ENCODE data around the gene MEDAG.

MEDAG gene

DNA sequence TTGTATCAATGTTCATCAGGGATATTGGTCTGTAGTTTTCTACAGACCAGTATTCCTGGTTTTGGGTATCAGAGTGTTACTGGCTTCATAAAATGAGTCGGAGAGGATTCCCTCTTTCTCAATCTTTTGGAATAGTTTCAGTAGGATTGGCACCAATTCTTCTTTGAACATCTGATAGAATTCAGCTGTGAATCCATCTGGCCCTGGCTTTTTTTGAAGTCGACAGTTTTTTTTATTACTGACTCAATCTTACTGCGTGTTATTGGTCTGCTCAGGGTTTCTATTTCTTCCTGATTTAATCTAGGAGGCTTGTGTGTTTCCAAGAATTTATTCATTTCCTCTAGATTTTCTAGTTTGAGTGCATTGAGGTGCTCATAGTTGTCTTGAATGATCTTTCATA is 37.8 kb downstream of the MEDAG start:
- Histone ChIP-seq H3K27me3 (replicated peaks) (no peaks in the 10 kb centered on the region), H3K27ac (no peak overlapping the region), H3K36me3 (replicated peaks) (no peaks in the 10 kb centered on the region), H3K4me3 (ENCODE audit: low read depth, low read length) (no peak overlapping the region)
- TF ChIP-seq, protein P1, sequence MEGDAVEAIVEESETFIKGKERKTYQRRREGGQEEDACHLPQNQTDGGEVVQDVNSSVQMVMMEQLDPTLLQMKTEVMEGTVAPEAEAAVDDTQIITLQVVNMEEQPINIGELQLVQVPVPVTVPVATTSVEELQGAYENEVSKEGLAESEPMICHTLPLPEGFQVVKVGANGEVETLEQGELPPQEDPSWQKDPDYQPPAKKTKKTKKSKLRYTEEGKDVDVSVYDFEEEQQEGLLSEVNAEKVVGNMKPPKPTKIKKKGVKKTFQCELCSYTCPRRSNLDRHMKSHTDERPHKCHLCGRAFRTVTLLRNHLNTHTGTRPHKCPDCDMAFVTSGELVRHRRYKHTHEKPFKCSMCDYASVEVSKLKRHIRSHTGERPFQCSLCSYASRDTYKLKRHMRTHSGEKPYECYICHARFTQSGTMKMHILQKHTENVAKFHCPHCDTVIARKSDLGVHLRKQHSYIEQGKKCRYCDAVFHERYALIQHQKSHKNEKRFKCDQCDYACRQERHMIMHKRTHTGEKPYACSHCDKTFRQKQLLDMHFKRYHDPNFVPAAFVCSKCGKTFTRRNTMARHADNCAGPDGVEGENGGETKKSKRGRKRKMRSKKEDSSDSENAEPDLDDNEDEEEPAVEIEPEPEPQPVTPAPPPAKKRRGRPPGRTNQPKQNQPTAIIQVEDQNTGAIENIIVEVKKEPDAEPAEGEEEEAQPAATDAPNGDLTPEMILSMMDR (IDR thresholded peaks at IDR 0.05; ENCODE audit: low read depth, low read length, missing control alignments): no peak
- no peak for DNase-seq
- in situ Hi-C loops (cut with HindIII; ENCODE audit: low pct_ligation_motif_present, low sequenced_read_pairs): no loop called here

DNA sequence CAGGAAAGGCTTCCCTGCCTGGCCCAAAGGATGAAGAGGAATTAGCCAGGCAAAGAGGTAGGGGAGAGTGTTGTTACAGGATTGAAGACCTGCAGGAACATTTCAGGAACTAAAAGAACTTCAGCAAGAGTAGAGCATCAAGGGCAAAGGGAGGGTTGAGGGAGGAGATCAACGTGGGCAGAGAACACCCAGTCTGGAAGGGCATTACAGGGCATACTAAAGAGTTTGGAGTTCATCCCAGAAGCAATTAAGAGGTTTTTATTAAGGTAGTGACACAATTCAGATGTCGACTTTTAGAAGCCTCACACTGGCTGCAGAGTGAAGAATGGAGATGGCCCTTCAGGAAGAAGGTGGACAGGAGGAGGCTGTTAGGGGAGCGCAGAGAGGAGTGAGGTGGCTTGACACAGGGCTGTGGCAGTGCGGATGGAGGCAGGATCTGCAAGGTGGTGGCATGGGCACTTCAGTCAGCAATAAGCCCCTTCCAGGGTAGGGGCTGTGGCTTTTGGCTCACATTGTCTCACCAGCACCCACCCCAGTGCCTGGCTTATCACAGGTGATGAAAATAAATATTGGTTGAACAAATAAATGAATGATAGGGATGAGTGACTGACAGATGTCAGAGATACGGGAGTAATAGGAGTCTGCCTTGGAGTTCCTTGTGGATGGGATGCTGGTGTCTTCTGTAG is 51.3 kb downstream of the MEDAG start:
- Histone ChIP-seq H3K36me3 (replicated peaks) (no peaks in the 10 kb centered on the region), H3K27ac (no peak overlapping the region), H3K4me3 (ENCODE audit: low read depth, low read length) (no peak overlapping the region), H3K27me3 (replicated peaks) (no peaks in the 10 kb centered on the region)
- no peak for DNase-seq
- in situ Hi-C loops (cut with HindIII; ENCODE audit: low pct_ligation_motif_present, low sequenced_read_pairs): no loop called here
- TF ChIP-seq, protein P1 (IDR thresholded peaks at IDR 0.05; ENCODE audit: low read depth, low read length, missing control alignments): no peak

DNA sequence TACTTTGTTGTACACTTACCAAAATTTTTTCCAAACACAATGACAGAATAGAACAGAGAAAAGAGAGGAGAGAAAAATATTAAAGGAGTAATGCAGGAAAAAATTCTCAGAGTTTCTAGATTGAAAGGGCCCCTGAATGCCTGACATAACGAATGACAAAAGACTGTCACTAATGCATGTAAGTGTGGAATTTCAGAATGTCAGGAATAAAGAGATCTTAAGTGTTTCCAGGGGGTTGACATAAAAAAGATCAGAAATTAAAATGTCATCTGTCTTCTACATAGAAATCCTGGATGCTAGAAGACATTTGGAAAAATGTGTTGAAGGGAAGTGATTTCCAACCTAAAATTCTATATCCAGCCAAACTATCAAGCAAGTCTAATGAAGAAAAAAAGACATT is 53.6 kb downstream of the MEDAG start:
- TF ChIP-seq, protein P1 (IDR thresholded peaks at IDR 0.05; ENCODE audit: low read depth, low read length, missing control alignments): no peak
- no peaks in the 10 kb centered on the region for H3K27me3 ChIP-seq (replicated peaks)
- no peak for DNase-seq
- no peak overlapping the region for H3K27ac ChIP-seq
- no peak overlapping the region for H3K4me3 ChIP-seq (ENCODE audit: low read depth, low read length)
- in situ Hi-C loops (cut with HindIII; ENCODE audit: low pct_ligation_motif_present, low sequenced_read_pairs): no loop called here
- no peaks in the 10 kb centered on the region for H3K36me3 ChIP-seq (replicated peaks)

DNA sequence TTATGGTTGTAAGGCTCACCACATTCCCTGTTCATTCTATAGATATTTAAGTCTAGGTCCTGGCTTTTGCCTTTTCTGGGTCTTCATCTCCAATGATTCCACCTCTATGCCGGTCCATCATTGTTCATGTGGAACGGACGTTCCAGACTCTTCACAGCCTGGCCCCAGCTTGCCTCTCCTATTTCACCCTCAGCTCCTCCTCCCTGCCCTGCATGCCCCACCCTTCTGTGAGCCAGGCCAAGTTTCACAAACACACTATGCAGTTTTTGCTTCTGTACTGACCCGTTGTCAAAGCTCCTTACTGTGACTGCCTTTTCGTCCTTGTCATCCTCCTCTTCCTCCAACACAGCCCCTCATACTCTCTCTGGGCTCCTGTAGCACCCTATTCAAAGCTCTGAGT is 57.7 kb downstream of the MEDAG start:
- TF ChIP-seq, protein P1 (IDR thresholded peaks at IDR 0.05; ENCODE audit: low read depth, low read length, missing control alignments): no peak
- H3K27ac ChIP-seq: no peak overlapping the region
- H3K4me3 ChIP-seq (ENCODE audit: low read depth, low read length): no peak overlapping the region
- no peaks in the 10 kb centered on the region for H3K27me3 ChIP-seq (replicated peaks)
- peak; percentile 32 for DNase-seq
- no peaks in the 10 kb centered on the region for H3K36me3 ChIP-seq (replicated peaks)
- in situ Hi-C loops (cut with HindIII; ENCODE audit: low pct_ligation_motif_present, low sequenced_read_pairs): no loop called here

DNA sequence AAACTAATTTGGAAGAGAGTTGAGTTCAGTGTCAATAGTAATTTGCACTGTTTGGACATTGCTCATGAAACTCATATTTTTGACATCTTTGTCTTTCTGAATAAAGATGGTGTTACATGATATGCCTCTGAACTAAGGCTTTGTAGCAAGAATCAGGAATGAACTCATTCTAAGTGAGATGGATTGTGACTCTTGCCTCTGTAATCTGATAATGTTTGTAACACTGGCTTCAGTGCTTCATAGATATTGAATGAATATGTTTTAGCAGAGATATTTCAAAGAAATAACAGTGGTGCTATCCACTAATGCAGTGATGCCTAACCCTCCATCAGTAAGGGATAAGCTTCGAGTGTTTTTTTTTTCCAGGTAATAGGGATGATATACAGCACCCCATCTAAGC is 59.3 kb downstream of the MEDAG start:
- Histone ChIP-seq H3K27me3 (replicated peaks) (no peaks in the 10 kb centered on the region), H3K27ac (no peak overlapping the region), H3K4me3 (ENCODE audit: low read depth, low read length) (no peak overlapping the region), H3K36me3 (replicated peaks) (no peaks in the 10 kb centered on the region)
- in situ Hi-C loops (cut with HindIII; ENCODE audit: low pct_ligation_motif_present, low sequenced_read_pairs): no loop called here
- TF ChIP-seq, protein P1 (IDR thresholded peaks at IDR 0.05; ENCODE audit: low read depth, low read length, missing control alignments): no peak
- no peak for DNase-seq

DNA sequence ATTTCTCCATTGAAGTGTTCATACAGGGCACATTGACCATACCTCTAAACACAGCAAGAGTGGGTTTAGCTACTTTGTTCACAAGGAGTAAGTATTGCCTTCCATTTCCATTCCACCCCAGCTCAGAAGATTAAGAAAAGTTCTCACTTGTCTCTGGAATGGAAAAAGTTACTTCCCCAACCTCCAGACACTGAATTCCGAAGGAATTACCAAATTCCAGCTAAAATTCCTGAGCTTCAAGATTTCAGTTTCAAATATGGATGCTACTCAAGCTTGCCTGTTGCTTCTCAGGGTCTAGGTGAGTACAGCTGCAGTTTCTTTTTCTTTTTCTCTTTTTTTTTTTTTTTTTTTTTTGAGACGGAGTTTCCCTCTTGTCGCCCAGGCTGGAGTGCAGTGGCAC is 60.0 kb downstream of the MEDAG start:
- TF ChIP-seq, protein P1 (IDR thresholded peaks at IDR 0.05; ENCODE audit: low read depth, low read length, missing control alignments): no peak
- no peak overlapping the region for H3K4me3 ChIP-seq (ENCODE audit: low read depth, low read length)
- no peaks in the 10 kb centered on the region for H3K27me3 ChIP-seq (replicated peaks)
- no peak overlapping the region for H3K27ac ChIP-seq
- in situ Hi-C loops (cut with HindIII; ENCODE audit: low pct_ligation_motif_present, low sequenced_read_pairs): no loop called here
- H3K36me3 ChIP-seq (replicated peaks): no peaks in the 10 kb centered on the region
- no peak for DNase-seq
